ENCODE data around the gene CDKN1A.
"Not testable (repeated sequence)": the region's sequence is repeated elsewhere in the genome, so short reads cannot be mapped to it uniquely, and the experiment has no call there.

Gene CDKN1A

GRCh38 chr6:36643977-36644376, 34.5 kb upstream of the CDKN1A start:
- TF ChIP-seq CTCF (IDR thresholded peaks at IDR 0.05; ENCODE audit: borderline replicate concordance, control extremely low read depth, extremely low read depth, insufficient read depth, missing control alignments): no peak
- DNase-seq (ENCODE audit: low spot score): no peak
- in situ Hi-C loops (cut with MboI; ENCODE audit: low sequenced_read_pairs, unreplicated experiment): no loop called here

- DNase-seq (ENCODE audit: low spot score): no peak
- no peak for TF ChIP-seq CTCF (IDR thresholded peaks at IDR 0.05; ENCODE audit: borderline replicate concordance, control extremely low read depth, extremely low read depth, insufficient read depth, missing control alignments)
- in situ Hi-C loops (cut with MboI; ENCODE audit: low sequenced_read_pairs, unreplicated experiment): no loop called here
These were observed 29.4 kb upstream of the CDKN1A start for GRCh38 chr6:36649086-36649485.

GRCh38 chr6:36649701-36650484, 28.6 kb upstream of the CDKN1A start:
- in situ Hi-C loops (cut with MboI; ENCODE audit: low sequenced_read_pairs, unreplicated experiment): no loop called here
- TF ChIP-seq CTCF (IDR thresholded peaks at IDR 0.05; ENCODE audit: borderline replicate concordance, control extremely low read depth, extremely low read depth, insufficient read depth, missing control alignments): no peak
- DNase-seq (ENCODE audit: low spot score): no peak

GRCh38 chr6:36650848-36651478, 27.6 kb upstream of the CDKN1A start:
- DNase-seq (ENCODE audit: low spot score): peak; percentile 73
- no peak for TF ChIP-seq CTCF (IDR thresholded peaks at IDR 0.05; ENCODE audit: borderline replicate concordance, control extremely low read depth, extremely low read depth, insufficient read depth, missing control alignments)
- in situ Hi-C loops (cut with MboI; ENCODE audit: low sequenced_read_pairs, unreplicated experiment): no loop called here

GRCh38 chr6:36651659-36652379, 26.7 kb upstream of the CDKN1A start:
- in situ Hi-C loops (cut with MboI; ENCODE audit: low sequenced_read_pairs, unreplicated experiment): no loop called here

GRCh38 chr6:36654469-36654868, 24.0 kb upstream of the CDKN1A start:
- in situ Hi-C loops (cut with MboI; ENCODE audit: low sequenced_read_pairs, unreplicated experiment); DNase-seq (ENCODE audit: low spot score): not testable (repeated sequence)

More at GRCh38 chr6:36651659-36652379, 26.7 kb upstream of the CDKN1A start:
- no peak for DNase-seq (ENCODE audit: low spot score)
- TF ChIP-seq CTCF (IDR thresholded peaks at IDR 0.05; ENCODE audit: borderline replicate concordance, control extremely low read depth, extremely low read depth, insufficient read depth, missing control alignments): no peak

All from GM13976 (cell line).